ENCODE measurements around the gene PLD1.

- TF ChIP-seq CTCF (tag by site-specific recombination; IDR thresholded peaks at IDR 0.05) (no peak), GLIS1 (tag by site-specific recombination; IDR thresholded peaks at IDR 0.05) (no peak), REPIN1 (tag by site-specific recombination; IDR thresholded peaks at IDR 0.05; ENCODE audit: low read depth) (no peak), ZNF513 (tag by site-specific recombination; IDR thresholded peaks at IDR 0.05) (no peak), ZNF416 (tag by site-specific recombination; IDR thresholded peaks at IDR 0.05) (no peak), ZNF148 (tag by site-specific recombination; IDR thresholded peaks at IDR 0.05; ENCODE audit: borderline replicate concordance) (no peak), KLF7 (tag by site-specific recombination; IDR thresholded peaks at IDR 0.05; ENCODE audit: borderline replicate concordance) (no peak)
These were observed 66.7 kb downstream of the PLD1 start for GRCh38 chr3:171743327-171744157.

Data from HEK293 (cell line).